Measurements from ENCODE around the gene ZFP36L2.
A peak's percentile ranks its signal among the peaks of the same experiment; 100 is the strongest.

Gene ZFP36L2

GRCh38 chr2:43269706-43270105 lies 43.3 kb upstream of the ZFP36L2 start:
- no peak for TF ChIP-seq CTCF (IDR thresholded peaks at IDR 0.05; ENCODE audit: low read depth, low read length)
- no peak overlapping the region for H3K4me3 ChIP-seq (ENCODE audit: low read depth, low read length)
- in situ Hi-C loops (cut with HindIII; ENCODE audit: low sequenced_read_pairs), result no loop called here
- DNase-seq (ENCODE audit: low read depth, low spot score), result peak; percentile 92

GRCh38 chr2:43269074-43269572 lies 42.7 kb upstream of the ZFP36L2 start:
- no peak overlapping the region for H3K4me3 ChIP-seq (ENCODE audit: low read depth, low read length)
- peak; percentile 4 for TF ChIP-seq CTCF (IDR thresholded peaks at IDR 0.05; ENCODE audit: low read depth, low read length)
- in situ Hi-C loops (cut with HindIII; ENCODE audit: low sequenced_read_pairs), result no loop called here

GRCh38 chr2:43268066-43268953 lies 41.9 kb upstream of the ZFP36L2 start:
- H3K4me3 ChIP-seq (ENCODE audit: low read depth, low read length), result no peak overlapping the region
- DNase-seq (ENCODE audit: low read depth, low spot score), result no peak
- no peak for TF ChIP-seq CTCF (IDR thresholded peaks at IDR 0.05; ENCODE audit: low read depth, low read length)
- in situ Hi-C loops (cut with HindIII; ENCODE audit: low sequenced_read_pairs), result no loop called here

More at GRCh38 chr2:43269074-43269572, 42.7 kb upstream of the ZFP36L2 start:
- DNase-seq (ENCODE audit: low read depth, low spot score), result peak; percentile 98

GRCh38 chr2:43267381-43267780 lies 41.0 kb upstream of the ZFP36L2 start:
- TF ChIP-seq CTCF (IDR thresholded peaks at IDR 0.05; ENCODE audit: low read depth, low read length), result no peak
- DNase-seq (ENCODE audit: low read depth, low spot score), result no peak
- in situ Hi-C loops (cut with HindIII; ENCODE audit: low sequenced_read_pairs), result no loop called here
- H3K4me3 ChIP-seq (ENCODE audit: low read depth, low read length), result no peak overlapping the region

- in situ Hi-C loops (cut with HindIII; ENCODE audit: low sequenced_read_pairs), result no loop called here
- TF ChIP-seq CTCF (IDR thresholded peaks at IDR 0.05; ENCODE audit: low read depth, low read length), result no peak
- no peak for DNase-seq (ENCODE audit: low read depth, low spot score)
- H3K4me3 ChIP-seq (ENCODE audit: low read depth, low read length), result no peak overlapping the region
Measured at GRCh38 chr2:43266711-43267111, 40.3 kb upstream of the ZFP36L2 start.

- TF ChIP-seq CTCF (IDR thresholded peaks at IDR 0.05; ENCODE audit: low read depth, low read length), result no peak
- no peak overlapping the region for H3K4me3 ChIP-seq (ENCODE audit: low read depth, low read length)
- no peak for DNase-seq (ENCODE audit: low read depth, low spot score)
- in situ Hi-C loops (cut with HindIII; ENCODE audit: low sequenced_read_pairs), result no loop called here
Measured at GRCh38 chr2:43265421-43265820, 39.0 kb upstream of the ZFP36L2 start.
